ENCODE measurements around the gene KHDC4.
"Not testable (repeated sequence)": the region's sequence is repeated elsewhere in the genome, so short reads cannot be mapped to it uniquely, and the experiment has no call there.

KHDC4 gene

DNA sequence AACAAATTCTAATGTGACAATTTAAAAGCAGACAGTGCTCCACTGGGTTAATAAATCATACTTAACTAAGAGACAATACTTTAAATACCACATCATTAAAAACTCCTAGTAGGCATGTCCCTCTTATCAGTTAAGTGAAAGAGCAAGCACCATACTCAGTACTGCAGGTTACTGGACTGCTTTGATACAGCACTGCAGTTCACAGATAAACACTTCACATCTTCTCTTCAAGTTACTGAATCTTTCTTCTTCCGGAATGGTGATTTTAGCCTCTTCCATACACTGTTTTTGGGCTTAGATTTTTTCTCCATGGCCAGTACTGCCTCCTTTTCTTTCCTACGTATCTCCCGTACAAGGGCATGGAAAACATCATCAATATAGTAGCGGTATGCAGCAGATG is 34.1 kb downstream of the KHDC4 start:
- DNase-seq: no peak

DNA sequence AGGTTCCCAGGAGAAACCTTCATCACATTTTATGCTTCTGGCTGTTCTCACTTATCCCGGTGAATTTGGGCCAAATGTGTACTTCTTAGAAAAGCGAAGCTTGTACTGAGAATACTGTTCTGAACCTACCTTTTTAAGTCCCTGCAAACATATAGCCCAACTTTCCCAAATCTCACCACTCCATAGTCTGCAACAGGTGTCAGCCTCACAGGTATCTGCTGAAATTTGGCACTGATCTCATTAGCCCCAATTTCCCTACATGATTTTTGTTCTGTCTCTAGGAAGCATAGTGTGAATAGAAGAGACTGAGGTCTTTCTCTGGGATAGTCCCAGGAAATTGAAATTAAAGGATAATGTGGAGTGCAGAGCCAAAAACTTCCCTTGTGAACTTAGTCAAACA is 34.5 kb downstream of the KHDC4 start:
- no peak for DNase-seq

DNA sequence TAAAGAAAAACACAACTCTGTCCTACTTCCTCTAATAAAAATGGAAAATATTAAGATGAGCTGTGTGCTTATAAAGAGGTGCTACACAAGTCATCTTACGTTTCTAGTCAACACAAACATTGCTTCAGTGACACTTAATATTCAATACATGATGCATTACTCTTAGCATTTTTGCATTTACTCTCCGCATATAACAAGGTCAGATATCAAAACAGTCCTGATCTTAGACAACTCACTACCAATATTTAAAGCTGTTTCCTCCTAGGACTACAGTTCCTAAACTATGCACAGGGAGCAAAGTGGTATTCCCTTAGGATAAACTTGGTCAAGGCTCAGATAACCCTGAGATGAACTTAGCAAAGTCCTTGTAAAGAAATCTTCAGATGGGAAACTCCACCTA is 35.3 kb downstream of the KHDC4 start:
- no peak for DNase-seq

DNA sequence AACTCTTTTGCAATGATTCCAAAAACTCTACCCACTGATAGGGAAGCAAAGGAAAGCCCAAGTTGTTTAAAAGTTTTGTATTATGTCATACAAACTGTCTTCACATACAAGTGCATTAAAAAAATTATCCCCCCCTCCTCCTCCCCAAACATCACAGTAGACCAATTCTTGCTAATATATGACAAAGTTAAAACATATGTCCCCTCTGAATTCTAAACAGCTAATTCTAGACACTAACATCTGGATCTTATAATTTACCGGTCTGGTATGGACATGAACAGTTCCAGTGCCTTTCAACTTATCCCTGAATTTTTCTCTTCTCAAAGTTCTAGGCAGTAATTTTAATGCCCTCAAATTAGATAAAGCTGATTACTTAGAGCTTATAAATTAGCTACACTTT is 36.5 kb downstream of the KHDC4 start:
- DNase-seq: no peak

DNA sequence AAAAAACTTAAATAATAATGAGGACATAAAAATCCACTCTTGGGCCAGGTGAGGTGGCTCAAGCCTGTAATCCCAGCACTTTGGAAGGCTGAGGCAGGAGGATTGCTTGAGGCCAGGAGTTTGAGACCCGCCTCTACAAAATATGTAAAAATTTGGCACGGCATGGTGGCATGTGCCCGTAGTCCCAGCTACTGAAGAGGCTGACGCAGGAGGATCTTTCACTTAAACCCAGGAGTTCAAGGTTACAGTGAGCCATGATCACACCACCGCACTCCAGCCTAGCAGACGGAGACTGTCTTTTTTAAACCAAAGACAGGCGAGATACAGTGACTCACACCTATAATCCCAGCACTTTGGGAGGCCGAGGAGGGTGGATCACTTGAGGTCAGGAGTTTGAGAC is 37.7 kb downstream of the KHDC4 start:
- not testable (repeated sequence) for DNase-seq

DNA sequence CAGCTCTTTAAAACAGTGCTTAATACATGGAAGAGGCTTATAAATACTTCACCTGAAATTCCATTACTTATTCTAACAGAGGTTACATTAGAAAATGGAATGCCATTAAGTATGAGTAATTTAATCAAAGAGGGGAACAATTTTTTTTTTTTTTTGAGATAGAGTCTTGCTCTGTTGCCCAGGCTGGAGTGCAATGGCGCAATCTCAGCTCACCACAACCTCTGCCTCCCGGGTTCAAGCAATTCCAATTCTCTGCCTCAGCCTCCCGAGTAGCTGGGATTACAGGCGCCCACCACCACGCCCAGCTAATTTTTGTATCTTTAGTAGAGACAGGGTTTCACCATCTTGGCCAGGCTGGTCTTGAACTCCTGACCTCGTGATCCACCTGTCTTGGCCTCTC is 38.6 kb downstream of the KHDC4 start:
- not testable (repeated sequence) for DNase-seq

DNA sequence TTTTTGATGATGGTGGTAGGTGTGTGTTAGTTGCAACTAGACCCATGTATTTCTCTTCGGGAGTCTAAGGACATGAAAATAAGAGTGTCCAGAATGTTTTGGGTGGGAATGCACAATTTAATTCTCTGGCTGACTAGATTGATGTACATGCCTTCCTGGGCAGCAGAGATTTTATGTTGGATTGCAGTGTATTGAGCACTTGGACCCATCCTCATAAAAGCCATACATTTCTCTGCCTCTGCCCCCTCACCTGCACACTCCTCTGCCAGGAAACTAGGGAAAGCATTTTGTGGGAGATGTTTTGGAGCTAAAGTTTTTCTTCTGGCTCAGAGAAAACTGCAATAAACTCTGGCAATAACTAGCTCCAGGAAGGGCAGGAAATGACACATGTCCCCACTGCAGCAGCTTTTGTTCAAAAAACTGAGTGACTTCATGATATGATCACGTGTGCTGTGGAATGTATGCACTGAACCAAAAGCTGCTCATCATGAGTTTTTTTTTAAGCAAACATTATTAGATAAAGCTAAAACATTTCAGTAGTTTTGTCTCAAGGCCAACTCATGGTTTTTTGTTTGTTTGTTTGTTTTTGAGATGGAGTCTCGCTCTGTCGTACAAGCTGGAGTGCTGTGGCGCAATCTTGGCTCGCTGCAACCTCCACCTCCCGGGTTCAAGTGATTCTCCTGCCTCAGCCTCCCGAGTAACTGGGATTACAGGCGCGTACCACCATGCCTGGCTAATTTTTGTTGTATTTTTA is 40.6 kb downstream of the KHDC4 start:
- peak in 2 of 5 donors; percentile 10 to 58 for DNase-seq

DNA sequence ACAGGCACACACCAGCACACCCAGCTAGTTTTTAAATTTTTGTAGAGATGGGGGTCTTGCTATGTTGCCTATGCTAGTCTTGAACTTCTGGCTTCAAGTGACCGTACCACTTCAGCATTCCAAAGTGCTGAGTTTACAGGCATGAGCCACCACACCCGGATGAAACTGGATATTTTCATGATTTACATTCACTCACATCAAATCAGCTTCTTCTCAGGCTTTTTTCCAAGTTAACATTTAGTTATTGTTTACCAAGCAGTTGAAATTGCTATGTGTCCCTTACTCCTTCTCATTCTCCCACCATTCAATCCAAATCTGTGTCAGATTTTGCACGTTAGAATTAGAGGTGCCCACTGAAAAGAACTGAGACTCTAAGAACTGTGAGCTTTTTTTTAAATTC is 41.4 kb downstream of the KHDC4 start:
- DNase-seq: no peak

DNA sequence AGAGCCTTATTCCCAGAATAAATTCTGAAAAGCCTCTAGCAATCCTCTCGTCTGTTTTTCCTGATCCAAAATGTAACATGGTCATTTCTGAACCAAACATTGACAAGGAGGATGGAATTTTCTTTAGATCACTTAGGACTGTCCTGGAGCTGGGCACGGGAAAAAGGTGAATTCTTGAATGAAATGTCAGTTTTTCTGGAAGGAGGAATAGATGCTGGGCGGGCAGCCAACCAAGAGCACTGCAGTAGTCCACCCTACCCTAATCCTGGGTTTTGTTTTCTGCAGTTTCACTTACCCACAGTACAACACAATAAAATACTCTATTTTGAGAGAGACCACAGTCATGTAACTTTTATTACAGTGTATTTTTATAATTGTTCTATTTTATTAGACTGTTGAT is 44.0 kb downstream of the KHDC4 start:
- DNase-seq: no peak

DNA sequence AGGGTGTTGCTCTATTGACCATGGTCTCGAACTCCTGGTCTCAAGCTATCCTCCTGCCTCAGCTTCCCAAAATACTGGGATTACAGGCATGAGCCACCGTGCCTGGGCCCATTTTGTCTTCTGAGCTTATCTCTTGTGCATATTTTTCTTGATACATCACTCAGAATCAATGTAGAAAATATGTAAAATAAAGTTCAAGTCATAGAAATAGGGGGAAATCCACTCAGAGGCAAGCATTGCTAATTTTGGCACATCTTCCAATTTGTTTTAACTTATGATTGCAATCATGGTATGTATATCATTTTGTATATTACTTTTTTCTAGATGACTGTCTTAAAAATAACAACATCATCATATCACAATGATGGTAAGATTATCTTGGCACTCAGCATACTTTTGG is 44.6 kb downstream of the KHDC4 start:
- DNase-seq: no peak

DNA sequence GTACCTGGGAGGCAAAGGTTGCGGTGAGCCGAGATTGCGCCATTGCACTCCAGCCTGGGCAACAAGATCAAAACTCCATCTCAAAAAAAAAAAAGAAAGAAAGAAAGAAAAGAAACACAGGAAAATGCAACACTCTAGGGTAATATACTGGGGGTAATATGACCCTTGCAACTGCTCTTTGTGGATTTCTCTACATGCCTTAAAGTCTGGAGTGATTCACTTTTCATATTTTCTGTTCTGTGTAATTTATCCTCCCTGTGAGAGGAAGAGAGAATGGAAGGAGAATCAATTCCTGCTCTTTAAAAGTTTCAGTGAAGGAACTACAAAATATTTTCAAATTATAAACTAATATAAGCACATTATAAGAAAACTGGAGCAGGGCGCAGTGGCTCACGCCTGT is 45.7 kb downstream of the KHDC4 start:
- no peak for DNase-seq

DNA sequence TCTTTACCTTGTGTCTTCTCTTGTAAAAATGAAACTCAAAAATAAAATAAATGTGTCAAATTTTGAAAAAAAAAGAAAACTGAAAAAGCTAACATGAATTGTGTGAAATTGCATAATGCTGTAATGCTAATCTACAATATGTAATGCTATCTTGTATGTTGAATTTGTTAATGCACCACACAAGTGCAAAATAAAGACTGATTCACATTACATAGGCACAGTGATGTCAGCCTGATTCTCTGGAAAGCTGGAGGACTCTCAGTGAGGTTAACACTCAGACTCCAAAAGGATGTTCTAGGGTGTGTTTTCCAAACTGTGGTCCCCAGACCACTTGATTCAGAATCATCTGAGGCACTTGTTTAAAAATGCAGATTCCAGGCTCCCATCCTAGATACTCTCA is 49.2 kb downstream of the KHDC4 start:
- no peak for DNase-seq

DNA sequence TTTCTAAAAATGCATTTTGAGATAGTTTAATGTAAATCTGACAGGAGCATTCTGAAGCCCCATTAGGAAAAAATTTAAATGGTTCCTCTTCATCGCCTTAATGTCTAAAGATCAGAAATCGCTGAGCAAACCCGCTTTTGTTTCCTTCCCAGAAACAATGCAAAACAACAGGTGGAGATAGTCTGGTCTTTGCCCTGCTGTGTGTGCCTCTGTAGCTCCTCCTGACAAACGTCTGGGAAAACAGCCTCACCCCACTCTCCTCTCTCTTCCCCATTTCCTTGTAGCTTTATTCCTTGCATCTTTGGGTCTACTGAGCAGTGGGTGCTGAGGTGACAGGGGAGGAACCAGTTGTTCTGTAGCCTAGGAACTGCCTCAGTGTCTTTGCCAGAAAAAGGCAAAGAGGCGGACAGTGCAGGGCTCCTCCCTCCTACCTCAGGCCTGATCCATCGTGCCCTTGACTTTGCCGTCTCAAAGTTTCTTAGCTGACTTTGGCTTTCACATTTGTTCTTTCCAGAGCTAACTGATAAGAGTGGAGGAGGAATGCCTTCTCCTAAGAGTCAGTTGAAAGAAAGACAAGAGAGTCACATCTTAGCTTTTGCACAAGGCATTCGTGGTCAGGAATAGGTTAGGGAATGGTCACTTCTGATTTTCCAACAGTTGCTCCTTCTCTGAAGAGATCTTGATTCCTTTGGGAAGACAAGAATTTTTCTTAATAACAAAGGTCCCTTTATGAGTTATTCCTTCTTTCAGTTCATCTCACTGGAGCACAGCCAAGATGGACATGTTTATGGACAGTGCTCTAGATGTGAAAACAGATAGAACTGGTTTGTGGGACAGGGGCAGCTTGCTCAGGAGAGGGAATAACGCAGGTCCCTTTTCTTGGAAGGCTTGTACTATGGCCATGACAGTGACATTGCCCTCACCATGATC is 49.9 kb downstream of the KHDC4 start:
- DNase-seq: no peak

DNA sequence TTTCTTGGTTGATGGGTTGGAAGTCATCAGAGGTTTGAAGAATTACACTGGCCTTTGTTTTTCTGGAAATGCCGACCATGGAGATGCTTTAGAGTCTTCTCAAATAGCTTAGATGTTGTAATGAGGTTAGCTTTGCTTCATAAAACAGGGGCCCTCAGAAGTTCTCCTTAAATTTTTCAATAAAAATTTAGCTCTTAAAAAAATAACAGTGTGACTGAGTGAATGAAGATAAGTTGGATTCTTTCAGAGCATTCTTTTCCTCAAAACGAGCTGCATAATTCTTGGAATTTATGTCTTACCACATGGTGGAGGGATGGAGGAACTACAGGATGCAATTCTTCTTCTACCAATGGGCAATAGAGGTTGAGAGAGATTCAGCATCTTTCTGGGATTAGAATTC is 51.4 kb downstream of the KHDC4 start:
- no peak for DNase-seq

DNA sequence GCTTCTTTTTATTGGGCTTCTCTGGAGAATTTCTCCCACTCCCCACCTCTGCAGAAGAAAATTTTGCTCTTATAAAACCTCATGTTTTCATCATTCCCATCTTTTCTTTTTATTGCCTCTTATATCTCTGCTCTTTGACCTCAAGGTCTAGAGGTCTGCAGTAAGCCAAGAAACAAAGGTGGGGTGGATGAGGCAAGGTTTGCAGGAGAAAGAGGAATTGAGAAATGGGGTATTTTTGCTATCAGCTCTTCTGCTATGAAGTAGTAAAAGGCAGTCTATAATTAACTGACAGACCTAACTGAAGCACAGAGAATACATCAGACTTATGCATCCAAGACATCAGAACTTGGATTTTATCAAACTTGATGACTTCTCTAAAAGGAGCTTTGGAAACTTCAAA is 52.0 kb downstream of the KHDC4 start:
- no peak for DNase-seq

DNA sequence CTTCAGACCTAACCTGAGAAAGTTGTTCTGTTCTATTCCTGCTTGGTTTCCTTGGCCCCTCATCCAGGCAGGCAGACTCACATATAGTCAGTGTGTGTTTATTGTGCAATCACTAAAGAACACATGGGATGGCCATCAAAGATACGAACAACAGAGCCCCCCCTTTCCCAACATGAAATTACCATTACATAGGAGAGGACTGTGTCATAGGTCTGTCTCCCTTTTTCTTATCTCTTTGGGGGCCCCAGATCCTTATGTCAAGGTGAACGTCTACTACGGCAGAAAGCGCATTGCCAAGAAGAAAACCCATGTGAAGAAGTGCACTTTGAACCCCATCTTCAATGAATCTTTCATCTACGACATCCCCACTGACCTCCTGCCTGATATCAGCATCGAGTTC is 53.3 kb downstream of the KHDC4 start:
- no peak for DNase-seq

DNA sequence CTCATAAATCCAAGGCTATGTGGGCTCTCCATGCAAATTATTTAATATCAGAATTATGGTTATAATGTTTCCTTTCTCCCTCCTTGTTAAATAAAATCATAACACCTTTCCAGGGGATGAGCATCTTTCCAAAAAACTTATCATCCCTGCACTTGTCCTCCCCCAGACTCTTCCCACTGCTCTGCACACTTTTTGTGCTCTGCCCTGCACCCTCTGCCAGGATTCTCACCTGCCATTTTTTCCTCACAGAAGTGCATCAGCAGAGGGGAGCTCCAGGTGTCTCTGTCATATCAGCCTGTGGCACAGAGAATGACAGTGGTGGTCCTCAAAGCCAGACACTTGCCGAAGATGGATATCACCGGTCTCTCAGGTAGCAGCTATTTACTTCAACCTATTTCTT is 54.0 kb downstream of the KHDC4 start:
- DNase-seq: no peak

DNA sequence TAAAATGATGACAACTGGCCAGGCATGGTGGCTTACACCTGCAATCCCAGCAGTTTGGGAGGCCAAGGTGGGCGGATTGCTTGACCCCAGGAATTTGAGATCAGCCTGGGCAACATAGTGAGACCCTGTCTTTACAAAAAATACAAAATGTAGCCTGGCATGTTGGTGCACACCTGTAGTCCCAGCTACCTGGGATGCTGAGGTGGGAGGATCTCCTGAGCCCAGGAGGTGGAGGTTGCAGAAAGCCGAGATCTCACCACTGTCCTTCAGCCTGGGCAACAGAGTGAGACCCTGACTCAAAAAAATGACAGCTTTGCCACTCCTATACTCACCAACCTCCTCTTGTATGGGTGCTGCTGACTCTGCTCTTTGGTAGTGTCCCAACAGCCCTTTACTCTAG is 56.3 kb downstream of the KHDC4 start:
- no peak for DNase-seq

DNA sequence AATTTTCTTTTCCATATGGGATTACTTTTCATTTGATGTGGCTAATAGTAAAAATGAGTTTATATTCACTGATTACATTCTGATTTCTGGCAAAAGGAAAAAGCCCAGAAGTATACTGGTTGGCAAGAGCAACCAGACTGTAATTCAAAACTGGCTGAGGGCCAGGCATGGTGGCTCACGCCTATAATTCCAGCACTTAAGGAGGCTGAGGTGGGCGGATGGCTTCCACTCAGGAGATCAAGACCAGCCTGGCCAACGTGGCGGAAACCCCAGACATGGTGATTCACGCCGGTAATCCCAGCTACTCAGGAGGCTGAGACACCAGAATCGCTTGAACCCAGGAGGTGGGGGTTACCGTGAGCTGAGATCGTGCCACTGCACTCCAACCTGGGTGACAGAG is 60.4 kb downstream of the KHDC4 start:
- no peak for DNase-seq

DNA sequence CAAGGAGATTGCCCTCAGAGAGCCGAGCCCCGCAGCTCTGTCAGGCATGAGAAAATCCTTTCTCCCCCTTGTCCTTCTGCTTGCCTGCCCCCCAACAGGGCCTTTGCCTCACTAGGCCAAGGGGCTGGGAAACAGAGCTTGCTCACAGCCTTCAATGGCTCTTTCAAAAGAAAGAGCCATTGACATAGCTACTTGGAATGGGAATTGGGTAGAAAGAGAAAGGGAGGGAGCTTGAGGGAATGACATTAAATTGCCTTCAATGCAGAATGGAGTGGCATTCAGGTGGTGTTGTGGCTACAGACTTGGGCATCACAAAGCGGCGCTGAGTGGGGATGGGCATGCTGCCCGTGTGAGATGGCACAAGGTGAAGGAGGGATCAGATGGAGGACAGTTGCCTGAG is 61.7 kb downstream of the KHDC4 start:
- no peak for DNase-seq

DNA sequence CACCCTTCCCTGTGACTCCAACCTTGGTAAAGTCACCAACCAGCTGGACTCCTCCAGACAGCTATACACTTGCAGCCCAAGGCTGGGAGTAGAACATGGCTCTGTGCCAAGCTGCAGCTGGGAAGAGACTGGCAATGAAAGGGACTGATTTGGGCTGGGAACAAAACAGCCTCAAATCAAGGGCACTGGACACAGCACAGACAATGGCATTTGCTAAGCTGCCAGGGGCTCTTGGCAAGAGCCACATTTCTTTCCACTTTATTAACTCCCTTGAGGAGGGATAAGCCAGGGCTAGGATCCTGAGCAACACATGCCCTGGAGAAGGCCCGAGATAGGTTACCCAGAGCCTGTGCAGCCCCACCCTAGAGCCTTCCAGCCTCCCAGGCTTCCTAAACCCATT is 62.8 kb downstream of the KHDC4 start:
- DNase-seq: no peak

DNA sequence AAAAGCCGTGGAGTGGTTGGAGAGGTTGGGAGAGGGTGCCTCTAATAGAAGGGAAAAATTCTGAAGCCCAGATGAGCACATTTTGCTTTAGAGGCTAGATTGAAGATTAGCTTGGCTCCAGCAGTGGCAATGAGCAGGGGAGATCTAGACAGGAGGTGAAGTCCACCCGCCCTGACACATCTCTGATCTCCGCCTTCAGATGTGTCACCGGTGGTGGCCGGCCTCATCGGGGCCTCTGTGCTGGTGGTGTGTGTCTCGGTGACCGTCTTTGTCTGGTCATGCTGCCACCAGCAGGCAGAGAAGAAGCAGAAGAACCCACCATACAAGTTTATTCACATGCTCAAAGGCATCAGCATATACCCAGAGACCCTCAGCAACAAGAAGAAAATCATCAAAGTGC is 66.4 kb downstream of the KHDC4 start:
- DNase-seq: no peak

DNA sequence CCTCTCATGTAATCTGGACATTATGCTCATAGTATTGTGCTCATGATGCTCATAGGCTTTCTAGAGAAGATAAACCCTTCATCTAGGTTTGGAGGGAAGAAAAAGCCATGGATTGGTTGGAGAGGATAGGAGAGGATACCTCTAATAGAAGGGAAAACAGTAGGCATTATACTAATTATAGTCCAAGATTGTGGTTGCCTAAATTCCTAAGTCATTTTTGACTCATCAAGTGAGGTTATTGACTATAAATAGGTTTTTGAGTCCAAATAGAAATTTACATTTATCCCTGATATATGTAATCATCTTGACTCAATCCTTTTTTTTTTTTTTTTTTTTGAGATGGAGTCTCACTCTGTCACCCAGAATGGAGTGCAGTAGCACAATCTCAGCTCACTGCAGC is 69.8 kb downstream of the KHDC4 start:
- DNase-seq: no peak
